H1 (cell line): Measurements from ENCODE around the gene KRT23. TPM values are rescaled to one million over a fixed set of nuclear protein-coding genes. Genes with fewer than 3 reads are reported as not detected.

ENCODE experiments used
- CTCF ChIA-PET: fragments of 300-600 bp; sonication (Branson Sonifier 250); formaldehyde crosslinking; loops from one replicate; lab custom pipeline; 2021; ENCODE audit not compliant: partially characterized antibody; lab: Charles Lee
- POLR2A ChIA-PET: fragments of 300-600 bp; sonication (Branson Sonifier 250); formaldehyde crosslinking; loops from one replicate; lab custom pipeline; 2021; ENCODE audit warnings: inconsistent platforms; ENCODE audit not compliant: partially characterized antibody; lab: Charles Lee
- DNase-seq, 2 experiments: peaks; one replicate each; pipeline versions ENCODE4 v3.0.0 to v3.0.0-alpha.2; 2010 to 2022; ENCODE audit warnings: low spot score in 2 of 2, low read depth in 1 of 2, mixed read lengths in 1 of 2
- FAIRE-seq: peaks from 2 replicates; lab custom pipeline; 2011; peaks lifted over from hg19 to GRCh38; lab: Jason Lieb, UNC
- H2AFZ ChIP-seq: 2 replicates; pipeline ENCODE4 v1.8.1; 2012; ENCODE audit warnings: low read length, inconsistent platforms
- H2AK5ac ChIP-seq: 2 replicates; pipeline ENCODE4 v1.6.1; 2013; ENCODE audit warnings: low read depth, low read length
- H2BK120ac ChIP-seq: replicated peaks from 2 replicates; pipeline ENCODE3; 2013; ENCODE audit warnings: low read depth, low read length, inconsistent platforms
- H2BK12ac ChIP-seq: 2 replicates; pipeline ENCODE4 v1.6.1; 2013; ENCODE audit warnings: low read depth, low read length
- H2BK15ac ChIP-seq: 2 replicates; pipeline ENCODE4 v1.6.1; 2013; ENCODE audit warnings: low read length
- H2BK20ac ChIP-seq: 2 replicates; pipeline ENCODE4 v1.6.1; 2013; ENCODE audit warnings: low read length
- H2BK5ac ChIP-seq: 2 replicates; pipeline ENCODE4 v1.6.1; 2013; ENCODE audit warnings: low read depth, low read length
- H3K14ac ChIP-seq: 2 replicates; pipeline ENCODE4 v1.6.1; 2013; ENCODE audit warnings: inconsistent platforms; ENCODE audit not compliant: insufficient read length
- H3K18ac ChIP-seq: 2 replicates; pipeline ENCODE4 v1.6.1; 2013; ENCODE audit warnings: low read length; ENCODE audit errors: extremely low read depth
- H3K23ac ChIP-seq: 2 replicates; pipeline ENCODE4 v1.6.1; 2013; ENCODE audit warnings: inconsistent platforms; ENCODE audit not compliant: insufficient read length
- H3K23me2 ChIP-seq: 2 replicates; pipeline ENCODE4 v1.6.1; 2013; ENCODE audit warnings: low read depth, low read length
- H3K27ac ChIP-seq: 2 replicates; pipeline ENCODE4 v1.6.1; 2011; ENCODE audit warnings: low read depth, low read length, inconsistent platforms
- H3K27me3 ChIP-seq, 4 experiments: replicated peaks in 1 of 4; 1 replicate in 1 of 4; 2 replicates in 3 of 4; pipeline versions ENCODE4 v1.6.1 to v1.8.1; 2011 to 2013; ENCODE audit warnings: low read length in 3 of 4, mild to moderate bottlenecking in 3 of 4, inconsistent platforms in 2 of 4, mixed read lengths in 2 of 4, moderate library complexity in 1 of 4; ENCODE audit not compliant: control insufficient read depth in 3 of 4, insufficient read depth in 3 of 4; ENCODE audit errors: extremely low read depth in 1 of 4
- H3K36me3 ChIP-seq, 4 experiments: 2 replicates each; pipeline versions ENCODE4 v1.6.1 to v1.8.1; 2011 to 2013; ENCODE audit warnings: mild to moderate bottlenecking in 4 of 4, low read length in 3 of 4, moderate library complexity in 2 of 4, control low read depth in 1 of 4, inconsistent platforms in 1 of 4; ENCODE audit not compliant: insufficient read depth in 4 of 4, control insufficient read depth in 2 of 4
- H3K4ac ChIP-seq: replicated peaks from 2 replicates; pipeline ENCODE3; 2013; ENCODE audit warnings: low read length, low read depth, mixed read lengths, inconsistent platforms; ENCODE audit not compliant: insufficient read length
- H3K4me1 ChIP-seq, 4 experiments: replicated peaks in 1 of 4; 1 replicate in 1 of 4; 2 replicates in 3 of 4; pipeline versions ENCODE4 v1.6.1 to v1.8.1; 2011 to 2013; ENCODE audit warnings: low read length in 3 of 4, inconsistent platforms in 2 of 4, mixed read lengths in 1 of 4; ENCODE audit not compliant: insufficient read depth in 4 of 4, control insufficient read depth in 3 of 4
- H3K4me2 ChIP-seq, 2 experiments: 2 replicates each; pipeline versions ENCODE4 v1.6.1 to v1.8.1; 2011 to 2013; ENCODE audit warnings: low read depth in 2 of 2, low read length in 2 of 2, control low read depth in 1 of 2, inconsistent platforms in 1 of 2, mild to moderate bottlenecking in 1 of 2; ENCODE audit not compliant: insufficient read depth in 1 of 2
- H3K4me3 ChIP-seq, 4 experiments: fragments of 200-600, 300-600 bp in 1 of 4; sonication (generic), shearing (Covaris generic), sonication (Bioruptor Twin) in 1 of 4; 2 replicates each; pipeline versions ENCODE4 v1.5.1 to v1.8.1; 2011 to 2016; ENCODE audit warnings: low read length in 4 of 4, low read depth in 3 of 4, control low read depth in 2 of 4, inconsistent platforms in 2 of 4, mild to moderate bottlenecking in 2 of 4, mixed read lengths in 1 of 4, moderate library complexity in 1 of 4; ENCODE audit not compliant: insufficient read depth in 2 of 4; ENCODE audit errors: extremely low read depth in 1 of 4
- H3K56ac ChIP-seq: replicated peaks from 2 replicates; pipeline ENCODE3; 2013; ENCODE audit warnings: low read depth, mild to moderate bottlenecking, mixed read lengths, low read length, inconsistent platforms; ENCODE audit not compliant: insufficient read length
- H3K79me1 ChIP-seq: 2 replicates; pipeline ENCODE4 v1.6.1; 2013; ENCODE audit warnings: low read depth, low read length, control low read depth
- H3K79me2 ChIP-seq, 2 experiments: 2 replicates each; pipeline versions ENCODE4 v1.6.1 to v1.8.1; 2012 to 2013; ENCODE audit warnings: low read length in 2 of 2, mild to moderate bottlenecking in 2 of 2, inconsistent platforms in 1 of 2; ENCODE audit not compliant: insufficient read depth in 2 of 2, control insufficient read depth in 1 of 2
- H3K9ac ChIP-seq, 4 experiments: replicated peaks in 1 of 4; 1 replicate in 1 of 4; 2 replicates in 3 of 4; pipeline versions ENCODE4 v1.6.1 to v1.8.1; 2011 to 2013; ENCODE audit warnings: low read depth in 3 of 4, low read length in 3 of 4, control low read depth in 2 of 4, mild to moderate bottlenecking in 2 of 4, moderate library complexity in 2 of 4, inconsistent platforms in 1 of 4; ENCODE audit errors: extremely low read depth in 1 of 4
- H3K9me3 ChIP-seq, 2 experiments: 2 replicates each; pipeline versions ENCODE4 v1.6.1 to v1.8.1; 2012 to 2013; ENCODE audit warnings: mild to moderate bottlenecking in 2 of 2, moderate library complexity in 2 of 2, control low read depth in 1 of 2, inconsistent platforms in 1 of 2, low read depth in 1 of 2, low read length in 1 of 2, mixed read lengths in 1 of 2; ENCODE audit not compliant: insufficient read depth in 2 of 2
- H4K20me1 ChIP-seq, 2 experiments: replicated peaks in 1 of 2; 2 replicates each; pipeline versions ENCODE3 to v1.8.1; 2011 to 2013; ENCODE audit warnings: inconsistent platforms in 2 of 2, low read length in 2 of 2, mild to moderate bottlenecking in 1 of 2; ENCODE audit not compliant: insufficient read depth in 2 of 2, control insufficient read depth in 1 of 2
- H4K5ac ChIP-seq: 2 replicates; pipeline ENCODE4 v1.6.1; 2013; ENCODE audit warnings: low read length, low read depth, mixed read lengths, inconsistent platforms; ENCODE audit not compliant: insufficient read length
- H4K8ac ChIP-seq: 2 replicates; pipeline ENCODE4 v1.8.0; 2013; ENCODE audit warnings: mild to moderate bottlenecking, moderate library complexity, low read length, inconsistent platforms; ENCODE audit not compliant: insufficient read depth; ENCODE audit errors: extremely low read depth
- H4K91ac ChIP-seq: replicated peaks from 2 replicates; pipeline ENCODE3; 2013; ENCODE audit warnings: low read length, mixed read lengths, inconsistent platforms; ENCODE audit not compliant: insufficient read length
- CBX5 ChIP-seq: fragments of 300-800, 300-1000 bp; sonication (generic); IDR thresholded peaks from 2 replicates; pipeline ENCODE4 v1.7.1; 2016; ENCODE audit warnings: antibody characterized with exemption, low read length, low read depth
- CHD1 ChIP-seq: IDR thresholded peaks from 2 replicates; pipeline ENCODE4 v1.6.1; 2012; ENCODE audit warnings: low read depth, low read length, improper control_type of control experiment
- RAD21 ChIP-seq, 2 experiments: IDR thresholded peaks in 1 of 2; conservative IDR thresholded peaks in 1 of 2; 2 replicates each; pipeline ENCODE4 v1.6.1; 2011; ENCODE audit warnings: low read depth in 2 of 2, low read length in 2 of 2, improper control_type of control experiment in 1 of 2, inconsistent platforms in 1 of 2, mild to moderate bottlenecking in 1 of 2, moderate library complexity in 1 of 2
- RBBP5 ChIP-seq: IDR thresholded peaks from 2 replicates; pipeline ENCODE4 v1.7.1; 2012; ENCODE audit warnings: low read depth, mild to moderate bottlenecking, inconsistent platforms, low read length, moderate library complexity, borderline replicate concordance
- TBP ChIP-seq: IDR thresholded peaks from 2 replicates; pipeline ENCODE4 v1.6.1; 2011; ENCODE audit warnings: low read depth, low read length, improper control_type of control experiment
- WGBS, 2 experiments: shearing (Covaris generic) in 1 of 2; methylation state at CpG; one replicate each; pipeline versions ENCODE4 v1.1.6 to v1.1.7; 2013 to 2015; ENCODE audit warnings: low lambda C conversion rate in 2 of 2, mixed read lengths in 2 of 2, inconsistent platforms in 1 of 2, low coverage in 1 of 2, missing lambda C conversion rate in 1 of 2; ENCODE audit not compliant: insufficient replicate concordance in 2 of 2, insufficient coverage in 1 of 2, insufficient read length in 1 of 2; ENCODE audit errors: extremely low coverage in 1 of 2, missing lambda C conversion rate in 1 of 2; 5-methylcytosine and 5-hydroxymethylcytosine counted together
- polyA plus RNA-seq, 7 experiments: library from polyadenylated mRNA; depleted of rRNA in 3 of 7; stranded (reverse) in 5 of 7; unstranded in 2 of 7; fragments of >200 nt in 5 of 7; fragments of 200-250 nt in 2 of 7; gene quantifications; 1 replicate in 5 of 7; 2 replicates in 1 of 7; 4 replicates in 1 of 7; pipeline versions ENCODE4 v1.2.1 to v1.2.3, GENCODE V29; 2011 to 2013; ENCODE audit warnings: missing spikeins in 2 of 7, mixed read lengths in 2 of 7
- total RNA-seq: library from RNA; stranded (reverse); fragmentation: NEBNext Ultra II Directional; extraction: Animal tissue kit (Norgen Biotek cat#: 25700); gene quantifications from 2 replicates; pipeline ENCODE4 v1.2.1, GENCODE V29; 2021

The KRT23 gene
- total and polyA plus RNA-seq, 2 of the 8 experiments (the other 6 are each of a cell fraction or from before 2014, with no cell fraction given) = not detected

GRCh38 chr17:40879026-40879425 lies 58.4 kb downstream of the KRT23 start:
- no peak overlapping the region for H2AK5ac ChIP-seq
- H3K27me3 ChIP-seq = no peaks in the 10 kb centered on the region
- no peak overlapping the region for H3K4ac ChIP-seq
- no peaks in the 10 kb centered on the region for H3K9me3 ChIP-seq
- no peak overlapping the region for H2BK12ac ChIP-seq
- FAIRE-seq (no peak), DNase-seq (no peak)
- no peak overlapping the region for H3K56ac ChIP-seq
- ChIA-PET POLR2A (no interaction called here), CTCF (interaction anchor here (0.6 to 1.9 kb wide), 3 partner anchors 23 to 599 kb away, joined by 3 to 4 read pairs (median 4); no protein-coding TSS in a partner anchor)
- no peak overlapping the region for H2BK20ac ChIP-seq
- H2BK120ac ChIP-seq = no peak overlapping the region
- no peak overlapping the region for H3K9ac ChIP-seq
- no peak overlapping the region for H3K4me2 ChIP-seq
- H3K23ac ChIP-seq = no peak overlapping the region
- no peak overlapping the region for H3K4me3 ChIP-seq
- 87% methylated on average over 1 of the region's 1 CpG; no CpG with 5 or more reads in 1 of the 2 experiments for WGBS, 2 experiments
- TF ChIP-seq CHD1 (no peak), RAD21 (IDR thresholded peaks at IDR 0.05 in 1 of 2, conservative IDR thresholded peaks at IDR 0.05 in 1 of 2; ENCODE audit: low read depth in 2 of 2, low read length in 2 of 2) (no peak), RBBP5 (no peak), CBX5 (no peak), TBP (no peak)
- H3K36me3 ChIP-seq = no peaks in the 10 kb centered on the region
- H3K4me1 ChIP-seq = peaks cover 0 to under 1% (median 0%) of the 10 kb centered on the region in 4 experiments; a peak in 1 of 7 replicates
- H3K79me1 ChIP-seq = no peaks in the 10 kb centered on the region
- H3K79me2 ChIP-seq = no peaks in the 10 kb centered on the region
- H3K27ac ChIP-seq = no peak overlapping the region
- no peak overlapping the region for H3K18ac ChIP-seq
- no peak overlapping the region for H4K5ac ChIP-seq
- H4K8ac ChIP-seq = no peak overlapping the region
- no peaks in the 10 kb centered on the region for H4K20me1 ChIP-seq
- no peaks in the 10 kb centered on the region for H3K23me2 ChIP-seq
- no peak overlapping the region for H4K91ac ChIP-seq
- H2BK5ac ChIP-seq = no peak overlapping the region
- H3K14ac ChIP-seq = no peak overlapping the region
- H2AFZ ChIP-seq = no peak overlapping the region
- H2BK15ac ChIP-seq = no peak overlapping the region
